K562 (cell line): ENCODE measurements around the gene ARHGEF25. TPM values are rescaled to one million over a fixed set of nuclear protein-coding genes. Genes with fewer than 3 reads are reported as not detected.

Experiments used
- ARID4B ChIP-seq: sonication (generic); formaldehyde crosslinking; IDR thresholded peaks from 2 replicates; pipeline ENCODE4 v1.8.0; 2022; ENCODE audit warnings: mild to moderate bottlenecking, missing genetic modification reagents
- ATF7 ChIP-seq: fragments of 450-650 bp; IDR thresholded peaks from 2 replicates; pipeline ENCODE4 v1.7.1; 2014; ENCODE audit warnings: mild to moderate bottlenecking, moderate library complexity
- BCLAF1 ChIP-seq, 2 experiments: fragments of 450-650 bp in 1 of 2; IDR thresholded peaks; 2 replicates each; pipeline ENCODE4 v1.6.1; 2011 to 2017; ENCODE audit warnings: low read depth in 2 of 2, antibody characterized with exemption in 1 of 2, borderline replicate concordance in 1 of 2, low read length in 1 of 2, mild to moderate bottlenecking in 1 of 2, mixed read lengths in 1 of 2; ENCODE audit not compliant: control insufficient read depth in 1 of 2
- CBFA2T2 ChIP-seq: fragments of 450-650 bp; conservative IDR thresholded peaks from 2 replicates; pipeline ENCODE4 v1.6.1; 2017; ENCODE audit warnings: mild to moderate bottlenecking
- CTBP1 ChIP-seq: fragments of 450-650 bp; IDR thresholded peaks from 2 replicates; pipeline ENCODE4 v1.6.1; 2016; ENCODE audit warnings: borderline replicate concordance
- HNRNPUL1 ChIP-seq: fragments of 200-400 bp; formaldehyde crosslinking; IDR thresholded peaks from 2 replicates; pipeline ENCODE4 v1.6.1; 2017; ENCODE audit warnings: low read length
- KDM2B ChIP-seq: fragments of 250-450 bp; sonication (Bioruptor Pico); IDR thresholded peaks from 2 replicates; pipeline ENCODE4 v1.8.0; 2021; ENCODE audit warnings: mild to moderate bottlenecking, moderate library complexity
- MTA2 ChIP-seq: fragments of 450-650 bp; IDR thresholded peaks from 2 replicates; pipeline ENCODE4 v1.6.1; 2016; ENCODE audit warnings: low read depth
- PKNOX1 ChIP-seq: fragments of 450-650 bp; IDR thresholded peaks from 2 replicates; pipeline ENCODE4 v1.6.1; 2016
- SMARCA4 ChIP-seq: fragments of 450-650 bp; IDR thresholded peaks from 2 replicates; pipeline ENCODE4 v1.6.1; 2016
- SMC3 ChIP-seq: conservative IDR thresholded peaks from 2 replicates; pipeline ENCODE4 v1.6.1; 2011; ENCODE audit warnings: low read depth, low read length, improper control_type of control experiment; ENCODE audit not compliant: insufficient read depth
- TCF3 ChIP-seq: sonication (generic); formaldehyde crosslinking; IDR thresholded peaks from 2 replicates; pipeline ENCODE4 v1.4.0; 2020; ENCODE audit warnings: mild to moderate bottlenecking, missing genetic modification reagents
- TEAD4 ChIP-seq, 2 experiments: sonication (generic) in 1 of 2; formaldehyde crosslinking in 1 of 2; IDR thresholded peaks; 2 replicates each; pipeline versions ENCODE4 v1.6.1 to v1.8.0; 2012 to 2022; ENCODE audit warnings: borderline replicate concordance in 1 of 2, inconsistent platforms in 1 of 2, low read length in 1 of 2, mild to moderate bottlenecking in 1 of 2, missing genetic modification reagents in 1 of 2
- ZFX ChIP-seq: sonication (generic); formaldehyde crosslinking; IDR thresholded peaks from 2 replicates; pipeline ENCODE4 v1.8.0; 2022; ENCODE audit warnings: mild to moderate bottlenecking, missing genetic modification reagents, moderate library complexity
- ZNF311 ChIP-seq: fragments of 250-450 bp; sonication (Bioruptor Pico); IDR thresholded peaks from 2 replicates; pipeline ENCODE4 v1.4.0; 2020; ENCODE audit warnings: mild to moderate bottlenecking, moderate library complexity
- ZNF75A ChIP-seq: fragments of 450-650 bp; formaldehyde crosslinking; IDR thresholded peaks from 2 replicates; pipeline ENCODE4 v1.4.0; 2020; ENCODE audit warnings: mild to moderate bottlenecking
- polyA plus RNA-seq, 8 experiments: library from polyadenylated mRNA; depleted of rRNA in 4 of 8; stranded (reverse) in 5 of 8; unstranded in 3 of 8; fragments of >200 nt; fragmentation: Nextera tagmentation in 2 of 8; fragmentation: Illumina TruSeq in 1 of 8; extraction: Ambion mirVana in 2 of 8; extraction: Trizol in 1 of 8; gene quantifications; 2 replicates each; pipeline versions ENCODE4 v1.2.1 to v1.2.3, GENCODE V29; 2011 to 2014; ENCODE audit warnings: inconsistent platforms in 1 of 8, missing spikeins in 1 of 8
- total RNA-seq, 7 experiments: library from RNA; depleted of rRNA in 6 of 7; stranded (reverse); fragments of >200 nt in 6 of 7; fragmentation: Illumina TruSeq in 2 of 7; extraction: Trizol in 2 of 7; gene quantifications; 2 replicates each; pipeline versions ENCODE4 v1.2.1 to v1.2.3, GENCODE V29; 2011 to 2021; ENCODE audit warnings: low replicate concordance in 1 of 7

The ARHGEF25 gene
- total and polyA plus RNA-seq, 9 of the 15 experiments (the other 6 are each of a cell fraction or from before 2014, with no cell fraction given) = 0.13 to 17.3 (median 11.6) TPM

- TF ChIP-seq BCLAF1 (IDR thresholded peaks at IDR 0.05; ENCODE audit: borderline replicate concordance in 1 of 2, control insufficient read depth in 1 of 2, low read depth in 2 of 2, low read length in 1 of 2) (no peak), KDM2B (CRISPR knock-in tag) (no peak), MTA2 (0 out of 2 replicates have a peak, but pooled peaks have one; percentile 35), CTBP1 (no peak), ZFX (CRISPR knock-in tag) (no peak), ZNF75A (CRISPR knock-in tag) (peak; percentile 83), ATF7 (no peak), CBFA2T2 (peak; percentile 69), HNRNPUL1 (no peak), TEAD4 (IDR thresholded peaks at IDR 0.05; ENCODE audit: low read length) (peak; percentile 55), TEAD4 (CRISPR knock-in tag; IDR thresholded peaks at IDR 0.05; ENCODE audit: borderline replicate concordance) (no peak), ZNF311 (no peak), ARID4B (CRISPR knock-in tag) (0 out of 2 replicates have a peak, but pooled peaks have one; percentile 37), TCF3 (CRISPR knock-in tag) (peak; percentile 56), PKNOX1 (no peak), SMC3 (no peak), SMARCA4 (0 out of 2 replicates have a peak, but pooled peaks have one; percentile 30)
- TF ChIP-seq, all 486 proteins: peak for 12
These were observed 11.3 kb downstream of the ARHGEF25 start (continued) for GRCh38 chr12:57622293-57623245.
